ENCODE data around the gene ADAMTS9. TPM values are rescaled to one million over a fixed set of nuclear protein-coding genes. Genes with fewer than 3 reads are reported as not detected.
"Not testable (repeated sequence)": the region's sequence is repeated elsewhere in the genome, so short reads cannot be mapped to it uniquely, and the experiment has no call there.

The ADAMTS9 gene
- total RNA-seq, 1 donor from 2014 or later = 53.6 TPM

DNA sequence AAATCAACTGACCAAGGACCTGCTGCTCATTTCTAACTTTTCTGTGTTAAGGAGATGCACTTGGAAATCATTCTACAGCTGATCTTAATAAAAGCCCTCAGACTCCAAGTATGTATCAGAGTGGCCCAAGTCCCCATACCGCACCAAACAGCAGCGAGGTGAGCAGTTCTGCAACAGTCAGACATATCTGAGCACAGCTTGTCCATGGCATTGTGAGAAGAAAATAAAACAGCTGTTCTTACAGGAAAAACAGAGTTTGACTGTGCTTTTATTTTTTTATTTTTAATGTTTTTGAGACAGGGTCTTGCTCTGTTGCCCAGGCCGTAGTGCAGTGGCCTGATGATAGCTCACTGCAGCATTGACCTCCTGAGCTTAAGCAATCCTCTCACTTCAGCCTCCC lies 131.8 kb downstream of the ADAMTS9 start:
- DNase-seq (ENCODE audit: low spot score) = no peak
- intact Hi-C loops (cut with DNase I) = no loop called here

- DNase-seq (ENCODE audit: low spot score) = no peak
- intact Hi-C loops (cut with DNase I) = no loop called here
These were observed 132.4 kb downstream of the ADAMTS9 start for GRCh38 chr3:64555351-64555750.

- no peak for DNase-seq (ENCODE audit: low spot score)
- intact Hi-C loops (cut with DNase I) = no loop called here
These were observed 133.5 kb downstream of the ADAMTS9 start for GRCh38 chr3:64554096-64554920.

DNA sequence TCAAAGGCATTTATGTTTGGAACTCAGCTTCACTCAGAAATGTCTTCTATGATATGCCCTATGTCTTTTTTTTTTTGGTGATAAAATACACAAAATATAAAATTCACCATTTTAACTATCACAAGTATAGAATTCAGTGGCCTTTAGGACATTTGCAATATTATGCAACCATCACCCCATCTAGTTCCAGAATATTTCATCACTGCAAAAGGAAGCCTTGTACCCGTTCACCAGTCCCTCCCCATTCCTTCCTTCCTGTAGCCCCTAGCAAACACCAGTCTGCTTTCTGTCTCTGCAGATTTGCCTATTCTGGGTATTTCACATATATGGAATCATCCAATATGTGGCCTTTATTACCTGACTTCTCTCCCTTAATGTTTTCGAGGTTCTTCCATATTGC lies 134.8 kb downstream of the ADAMTS9 start:
- intact Hi-C loops (cut with DNase I) = no loop called here
- no peak for DNase-seq (ENCODE audit: low spot score)

- intact Hi-C loops (cut with DNase I) = no loop called here
- DNase-seq (ENCODE audit: low spot score) = no peak
These were observed 135.6 kb downstream of the ADAMTS9 start for GRCh38 chr3:64552160-64552559.

- no peak for DNase-seq (ENCODE audit: low spot score)
- intact Hi-C loops (cut with DNase I) = no loop called here
These were observed 136.1 kb downstream of the ADAMTS9 start for GRCh38 chr3:64551697-64552096.

- intact Hi-C loops (cut with DNase I) = no loop called here
- no peak for DNase-seq (ENCODE audit: low spot score)
These were observed 137.1 kb downstream of the ADAMTS9 start for GRCh38 chr3:64550745-64551144.

DNA sequence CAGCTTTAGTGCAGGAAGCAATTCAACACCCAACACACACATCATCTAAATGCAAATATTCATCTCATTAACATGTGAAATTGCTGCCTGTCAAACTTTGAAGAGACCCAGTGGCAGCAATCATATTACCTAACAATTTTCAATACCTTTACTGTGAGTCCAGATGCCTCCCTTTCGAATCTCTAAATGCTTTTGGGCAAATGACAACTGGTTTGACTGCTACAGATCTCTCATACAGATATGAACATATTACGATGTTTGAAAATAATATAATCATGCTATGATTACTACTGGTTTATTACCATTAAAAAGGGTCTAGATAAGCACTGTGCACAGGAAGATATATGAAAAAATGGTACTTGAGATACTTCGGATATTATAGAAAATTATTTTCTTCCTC lies 137.9 kb downstream of the ADAMTS9 start:
- intact Hi-C loops (cut with DNase I) = no loop called here
- DNase-seq (ENCODE audit: low spot score) = no peak

DNA sequence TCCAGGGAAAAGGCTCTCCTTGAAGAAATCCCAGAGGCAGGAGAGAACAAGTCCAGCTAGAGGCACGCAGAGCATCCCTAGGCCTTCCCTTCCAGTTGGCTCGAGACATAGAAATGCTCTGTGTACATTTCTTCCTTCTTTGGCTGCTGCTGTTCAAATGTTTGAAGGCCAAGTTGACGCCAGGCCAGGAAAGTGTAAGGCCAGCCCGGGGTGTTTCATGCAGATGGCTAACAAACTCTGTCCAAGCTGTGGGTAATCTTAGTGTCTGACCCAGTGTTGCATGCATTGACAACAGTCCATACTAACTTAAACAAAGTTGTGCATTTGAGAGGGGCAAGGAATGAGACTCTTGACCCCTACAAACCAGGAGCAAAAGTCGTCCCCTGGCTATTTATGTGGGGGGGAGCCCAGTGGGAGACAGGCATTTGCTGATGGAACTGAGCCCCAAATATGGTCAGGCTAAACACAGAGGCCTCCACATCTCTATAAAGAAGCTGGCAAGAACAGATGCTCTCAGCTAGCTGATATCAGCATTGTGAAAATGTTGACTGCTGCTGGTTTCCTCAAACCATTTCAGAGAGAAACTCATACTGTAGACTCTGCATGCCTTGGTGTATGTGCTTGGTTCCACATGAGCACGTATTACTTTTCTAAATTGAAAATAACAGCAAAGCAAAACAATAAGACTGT lies 139.5 kb downstream of the ADAMTS9 start:
- no peak for DNase-seq (ENCODE audit: low spot score)
- intact Hi-C loops (cut with DNase I) = no loop called here

GRCh38 chr3:64546856-64547255 lies 140.9 kb downstream of the ADAMTS9 start:
- intact Hi-C loops (cut with DNase I) = no loop called here
- DNase-seq (ENCODE audit: low spot score) = no peak

DNA sequence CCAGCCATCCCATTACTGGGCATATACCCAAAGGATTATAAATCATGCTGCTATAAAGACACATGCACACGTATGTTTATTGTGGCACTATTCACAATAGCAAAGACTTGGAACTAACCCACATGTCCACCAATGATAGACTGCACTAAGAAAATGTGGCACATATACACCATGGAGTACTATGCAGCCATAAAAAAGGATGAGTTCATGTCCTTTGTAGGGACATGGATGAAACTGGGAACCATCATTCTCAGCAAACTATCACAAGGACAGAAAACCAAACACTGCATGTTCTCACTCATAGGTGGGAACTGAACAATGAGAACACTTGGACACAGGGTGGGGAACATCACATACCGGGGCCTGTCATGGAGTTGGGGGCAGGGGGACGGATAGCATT lies 142.6 kb downstream of the ADAMTS9 start:
- DNase-seq (ENCODE audit: low spot score); intact Hi-C loops (cut with DNase I): not testable (repeated sequence)

- DNase-seq (ENCODE audit: low spot score) = no peak
- intact Hi-C loops (cut with DNase I) = no loop called here
These were observed 146.0 kb downstream of the ADAMTS9 start for GRCh38 chr3:64541803-64542202.

DNA sequence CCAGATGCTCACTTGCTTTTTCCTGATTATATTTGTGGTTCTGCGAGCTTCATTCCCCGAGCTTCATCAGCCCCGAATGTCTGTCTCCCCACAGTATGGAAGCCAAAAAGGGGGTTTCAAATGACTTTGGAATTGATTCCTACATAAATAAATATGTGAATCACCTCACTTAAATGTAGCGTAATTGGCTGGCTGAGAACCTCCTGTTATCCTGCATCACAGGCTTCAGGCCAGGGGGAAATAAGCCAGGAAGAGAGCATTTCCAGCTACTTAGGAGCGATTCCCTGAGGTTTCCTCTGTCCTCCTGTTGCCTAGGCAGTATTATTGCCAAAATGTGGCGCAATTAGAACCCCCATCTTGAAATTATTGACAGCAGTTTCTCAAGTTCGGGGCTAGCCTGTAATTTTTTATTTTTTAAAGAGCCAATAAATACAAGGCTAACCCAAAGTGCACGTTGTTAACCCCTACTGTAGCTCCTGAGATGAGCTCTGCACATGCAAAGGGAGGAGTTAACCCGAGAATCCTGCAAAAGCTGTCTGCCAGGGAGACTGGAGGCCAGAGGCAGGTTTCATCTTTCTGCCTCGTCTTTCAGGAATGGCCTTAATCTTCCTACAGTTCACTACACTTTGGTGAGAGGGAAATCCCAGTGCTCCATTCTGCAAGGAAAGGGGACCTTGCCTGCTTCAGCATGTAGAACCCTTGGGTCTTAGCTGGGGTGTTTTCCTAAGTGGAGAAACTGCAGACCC lies 148.2 kb downstream of the ADAMTS9 start:
- no peak for DNase-seq (ENCODE audit: low spot score)
- intact Hi-C loops (cut with DNase I) = loop anchor here (5.0 to 10.0 kb wide), 2 partner anchors 633 to 875 kb away; no protein-coding TSS in a partner anchor

GRCh38 chr3:64536166-64536565 lies 151.6 kb downstream of the ADAMTS9 start:
- DNase-seq (ENCODE audit: low spot score) = no peak

DNA sequence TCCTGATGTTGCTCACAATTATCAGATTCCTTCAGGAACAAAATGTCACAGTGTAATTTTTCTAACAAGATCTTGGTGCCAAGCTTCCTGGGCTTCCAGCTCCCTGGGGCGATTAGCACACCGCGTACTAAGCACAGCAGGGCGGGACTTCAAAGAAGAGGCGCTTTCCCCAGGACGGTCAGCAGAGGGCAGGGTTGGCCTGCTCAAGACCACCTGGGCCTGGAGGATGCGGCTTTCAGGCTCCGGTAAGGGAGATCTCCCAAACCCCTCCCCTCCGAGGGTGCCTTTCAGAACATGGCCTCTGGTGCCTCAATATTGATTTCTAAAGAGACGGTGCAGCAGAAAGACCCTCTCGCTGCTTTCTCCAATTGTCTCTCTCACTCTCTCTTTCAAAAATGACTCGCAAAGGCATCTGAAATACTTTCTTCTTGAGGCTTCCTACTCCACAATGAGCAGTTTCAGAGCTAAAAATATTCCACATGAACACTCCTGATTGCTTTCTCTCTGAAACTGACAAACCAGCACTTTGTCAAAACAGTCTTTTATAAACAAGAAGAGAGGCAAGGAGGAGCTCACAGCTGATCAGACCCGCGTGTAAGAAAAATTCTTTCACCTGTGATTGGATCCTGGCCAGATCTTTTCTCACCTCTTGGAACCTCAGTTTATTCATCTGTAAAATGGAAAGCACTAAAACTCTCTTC lies 154.0 kb downstream of the ADAMTS9 start:
- intact Hi-C loops (cut with DNase I) = loop anchor here (2.0 to 10.0 kb wide), 3 partner anchors 149 to 881 kb away; no protein-coding TSS in a partner anchor
- DNase-seq (ENCODE audit: low spot score) = peak; percentile 83

More at GRCh38 chr3:64536166-64536565, 151.6 kb downstream of the ADAMTS9 start:
- intact Hi-C loops (cut with DNase I) = loop anchor here (5.0 to 10.0 kb wide), 2 partner anchors 636 to 879 kb away; no protein-coding TSS in a partner anchor

DNA sequence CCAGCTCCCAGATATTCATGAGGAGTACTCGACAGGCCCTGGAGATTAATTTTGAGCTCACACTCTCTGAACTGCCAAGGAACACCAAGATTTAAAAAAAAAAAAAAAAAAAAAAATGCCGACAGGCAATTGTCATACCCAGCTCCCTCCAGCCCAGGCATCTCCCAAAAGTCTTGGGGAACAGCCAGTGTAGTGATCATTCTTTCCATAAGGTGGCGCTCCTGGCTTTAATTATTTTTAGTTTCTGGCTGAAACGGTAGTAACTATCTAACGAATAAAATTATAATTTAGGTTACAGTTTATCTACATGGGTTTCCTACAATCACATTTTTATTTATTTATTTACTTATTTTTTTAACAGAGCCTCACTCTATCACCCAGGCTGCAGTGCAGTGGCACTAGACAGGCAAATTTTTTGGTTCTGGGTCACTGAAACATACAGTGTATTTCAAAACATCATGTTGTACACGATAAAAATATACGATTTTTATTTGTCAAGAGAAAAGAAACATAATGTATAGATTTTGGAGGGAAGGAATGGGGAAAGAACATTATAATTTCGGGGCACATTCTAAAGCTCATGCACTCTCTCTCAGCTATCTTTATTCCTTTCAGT lies 157.3 kb downstream of the ADAMTS9 start:
- DNase-seq (ENCODE audit: low spot score) = no peak
- intact Hi-C loops (cut with DNase I) = loop anchor here (5.0 to 10.0 kb wide), 2 partner anchors 152 to 884 kb away; no protein-coding TSS in a partner anchor

DNA sequence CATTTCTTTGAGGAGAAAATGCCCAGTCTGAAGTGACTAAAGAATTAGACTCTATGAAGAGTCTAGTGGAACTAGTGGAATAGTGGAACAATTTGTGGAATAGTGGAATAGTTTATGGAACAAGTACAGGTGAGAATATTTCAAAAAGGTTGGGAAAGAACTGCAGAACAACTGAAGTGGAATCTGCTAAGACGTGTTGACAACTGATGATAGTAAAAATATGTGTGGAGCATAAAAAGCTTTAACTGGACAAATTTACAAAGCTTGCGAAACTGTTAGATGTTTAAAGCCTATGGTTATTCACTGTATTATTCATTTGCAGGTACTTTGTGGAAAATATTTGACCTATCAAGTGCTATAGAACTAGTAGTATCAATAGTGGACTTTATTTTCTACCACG lies 164.5 kb downstream of the ADAMTS9 start:
- no peak for DNase-seq (ENCODE audit: low spot score)
- intact Hi-C loops (cut with DNase I) = no loop called here

- intact Hi-C loops (cut with DNase I) = no loop called here
- no peak for DNase-seq (ENCODE audit: low spot score)
These were observed 167.5 kb downstream of the ADAMTS9 start for GRCh38 chr3:64520334-64520733.

DNA sequence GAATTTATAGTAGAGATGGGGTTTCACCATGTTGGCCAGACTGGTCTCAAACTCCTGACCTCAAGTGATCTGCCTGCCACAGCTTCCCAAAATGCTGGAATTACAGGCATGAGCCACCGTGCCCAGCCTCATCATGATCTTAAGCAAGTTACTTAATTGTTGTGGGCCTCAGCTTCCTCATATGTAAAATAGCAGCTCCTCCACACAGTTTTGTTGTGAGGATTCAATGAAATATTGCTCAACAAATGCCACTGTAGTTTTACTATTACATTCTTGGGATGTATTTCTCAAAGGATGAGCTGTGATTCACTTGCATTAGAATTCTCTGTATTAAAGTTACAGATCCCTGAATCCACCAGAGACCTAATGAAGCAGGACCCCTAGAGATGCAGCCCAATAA lies 168.8 kb downstream of the ADAMTS9 start:
- no peak for DNase-seq (ENCODE audit: low spot score)
- intact Hi-C loops (cut with DNase I) = no loop called here

Data from cardiac septum (tissue), 1 donor.